ENCODE results near the gene CAMTA1.
A peak's percentile ranks its signal among the peaks of the same experiment; 100 is the strongest.

GRCh38 chr1:7808253-7808844, 1023.1 kb downstream of the CAMTA1 start:
- TF ChIP-seq ZNF571 (tag by site-specific recombination; IDR thresholded peaks at IDR 0.05) (no peak), REST (tag by site-specific recombination; IDR thresholded peaks at IDR 0.05) (no peak), ZNF175 (tag by site-specific recombination; IDR thresholded peaks at IDR 0.05) (no peak), ZNF239 (tag by site-specific recombination; IDR thresholded peaks at IDR 0.05) (no peak), MEIS1 (CRISPR knock-in tag; IDR thresholded peaks at IDR 0.05; ENCODE audit: borderline replicate concordance) (no peak), ZBTB26 (tag by site-specific recombination; optimal IDR thresholded peaks at IDR 0.05) (no peak), SP3 (tag by site-specific recombination; IDR thresholded peaks at IDR 0.05) (no peak), ZNF501 (tag by site-specific recombination; IDR thresholded peaks at IDR 0.05) (no peak), ZBTB6 (tag by site-specific recombination; IDR thresholded peaks at IDR 0.05) (no peak)
- TF ChIP-seq, protein P1, sequence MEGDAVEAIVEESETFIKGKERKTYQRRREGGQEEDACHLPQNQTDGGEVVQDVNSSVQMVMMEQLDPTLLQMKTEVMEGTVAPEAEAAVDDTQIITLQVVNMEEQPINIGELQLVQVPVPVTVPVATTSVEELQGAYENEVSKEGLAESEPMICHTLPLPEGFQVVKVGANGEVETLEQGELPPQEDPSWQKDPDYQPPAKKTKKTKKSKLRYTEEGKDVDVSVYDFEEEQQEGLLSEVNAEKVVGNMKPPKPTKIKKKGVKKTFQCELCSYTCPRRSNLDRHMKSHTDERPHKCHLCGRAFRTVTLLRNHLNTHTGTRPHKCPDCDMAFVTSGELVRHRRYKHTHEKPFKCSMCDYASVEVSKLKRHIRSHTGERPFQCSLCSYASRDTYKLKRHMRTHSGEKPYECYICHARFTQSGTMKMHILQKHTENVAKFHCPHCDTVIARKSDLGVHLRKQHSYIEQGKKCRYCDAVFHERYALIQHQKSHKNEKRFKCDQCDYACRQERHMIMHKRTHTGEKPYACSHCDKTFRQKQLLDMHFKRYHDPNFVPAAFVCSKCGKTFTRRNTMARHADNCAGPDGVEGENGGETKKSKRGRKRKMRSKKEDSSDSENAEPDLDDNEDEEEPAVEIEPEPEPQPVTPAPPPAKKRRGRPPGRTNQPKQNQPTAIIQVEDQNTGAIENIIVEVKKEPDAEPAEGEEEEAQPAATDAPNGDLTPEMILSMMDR (tag by site-specific recombination; IDR thresholded peaks at IDR 0.05) = 0 out of 2 replicates have a peak, but pooled peaks have one; percentile 18
- TF ChIP-seq, protein P2, sequence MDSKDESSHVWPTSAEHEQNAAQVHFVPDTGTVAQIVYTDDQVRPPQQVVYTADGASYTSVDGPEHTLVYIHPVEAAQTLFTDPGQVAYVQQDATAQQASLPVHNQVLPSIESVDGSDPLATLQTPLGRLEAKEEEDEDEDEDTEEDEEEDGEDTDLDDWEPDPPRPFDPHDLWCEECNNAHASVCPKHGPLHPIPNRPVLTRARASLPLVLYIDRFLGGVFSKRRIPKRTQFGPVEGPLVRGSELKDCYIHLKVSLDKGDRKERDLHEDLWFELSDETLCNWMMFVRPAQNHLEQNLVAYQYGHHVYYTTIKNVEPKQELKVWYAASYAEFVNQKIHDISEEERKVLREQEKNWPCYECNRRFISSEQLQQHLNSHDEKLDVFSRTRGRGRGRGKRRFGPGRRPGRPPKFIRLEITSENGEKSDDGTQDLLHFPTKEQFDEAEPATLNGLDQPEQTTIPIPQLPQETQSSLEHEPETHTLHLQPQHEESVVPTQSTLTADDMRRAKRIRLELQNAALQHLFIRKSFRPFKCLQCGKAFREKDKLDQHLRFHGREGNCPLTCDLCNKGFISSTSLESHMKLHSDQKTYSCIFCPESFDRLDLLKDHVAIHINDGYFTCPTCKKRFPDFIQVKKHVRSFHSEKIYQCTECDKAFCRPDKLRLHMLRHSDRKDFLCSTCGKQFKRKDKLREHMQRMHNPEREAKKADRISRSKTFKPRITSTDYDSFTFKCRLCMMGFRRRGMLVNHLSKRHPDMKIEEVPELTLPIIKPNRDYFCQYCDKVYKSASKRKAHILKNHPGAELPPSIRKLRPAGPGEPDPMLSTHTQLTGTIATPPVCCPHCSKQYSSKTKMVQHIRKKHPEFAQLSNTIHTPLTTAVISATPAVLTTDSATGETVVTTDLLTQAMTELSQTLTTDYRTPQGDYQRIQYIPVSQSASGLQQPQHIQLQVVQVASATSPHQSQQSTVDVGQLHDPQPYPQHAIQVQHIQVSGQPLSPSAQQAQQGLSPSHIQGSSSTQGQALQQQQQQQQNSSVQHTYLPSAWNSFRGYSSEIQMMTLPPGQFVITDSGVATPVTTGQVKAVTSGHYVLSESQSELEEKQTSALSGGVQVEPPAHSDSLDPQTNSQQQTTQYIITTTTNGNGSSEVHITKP (tag by site-specific recombination; IDR thresholded peaks at IDR 0.05) = no peak

Measured in HEK293 (cell line).